MM.1S (cell line): Measurements from ENCODE around the gene CUL3.

Experiments
- CTCF ChIP-seq: fragments of 300-600 bp; sonication (generic); IDR thresholded peaks from 2 replicates; pipeline ENCODE4 v1.5.1; 2016; ENCODE audit warnings: antibody characterized with exemption, low read length, mixed read lengths
- EZH2 ChIP-seq: fragments of 300-600 bp; sonication (generic); optimal IDR thresholded peaks from 2 replicates; pipeline ENCODE3; 2017; ENCODE audit warnings: low read depth, mild to moderate bottlenecking, antibody characterized with exemption, low read length, mixed read lengths

GRCh38 chr2:224612578-224612977 lies 27.4 kb upstream of the CUL3 start:
- TF ChIP-seq CTCF (no peak), EZH2 (no peak)
